Gastroesophageal sphincter (tissue), 3 donors: ENCODE measurements around the gene FNBP1.

ENCODE experiments used
- CTCF ChIP-seq, 4 experiments: fragments of 200-600 bp in 2 of 4; fragments of 450-650 bp in 2 of 4; sonication (generic) in 1 of 4; IDR thresholded peaks; one replicate each; pipeline ENCODE4 v1.5.1; 2017 to 2019; ENCODE audit warnings: antibody characterized with exemption in 4 of 4, mild to moderate bottlenecking in 2 of 4, moderate library complexity in 2 of 4
- POLR2A ChIP-seq, 2 donors: fragments of 450-650 bp; IDR thresholded peaks; one replicate each; pipeline ENCODE4 v1.6.1; 2017; ENCODE audit warnings: antibody characterized with exemption in 2 of 2, mild to moderate bottlenecking in 2 of 2, moderate library complexity in 1 of 2

DNA sequence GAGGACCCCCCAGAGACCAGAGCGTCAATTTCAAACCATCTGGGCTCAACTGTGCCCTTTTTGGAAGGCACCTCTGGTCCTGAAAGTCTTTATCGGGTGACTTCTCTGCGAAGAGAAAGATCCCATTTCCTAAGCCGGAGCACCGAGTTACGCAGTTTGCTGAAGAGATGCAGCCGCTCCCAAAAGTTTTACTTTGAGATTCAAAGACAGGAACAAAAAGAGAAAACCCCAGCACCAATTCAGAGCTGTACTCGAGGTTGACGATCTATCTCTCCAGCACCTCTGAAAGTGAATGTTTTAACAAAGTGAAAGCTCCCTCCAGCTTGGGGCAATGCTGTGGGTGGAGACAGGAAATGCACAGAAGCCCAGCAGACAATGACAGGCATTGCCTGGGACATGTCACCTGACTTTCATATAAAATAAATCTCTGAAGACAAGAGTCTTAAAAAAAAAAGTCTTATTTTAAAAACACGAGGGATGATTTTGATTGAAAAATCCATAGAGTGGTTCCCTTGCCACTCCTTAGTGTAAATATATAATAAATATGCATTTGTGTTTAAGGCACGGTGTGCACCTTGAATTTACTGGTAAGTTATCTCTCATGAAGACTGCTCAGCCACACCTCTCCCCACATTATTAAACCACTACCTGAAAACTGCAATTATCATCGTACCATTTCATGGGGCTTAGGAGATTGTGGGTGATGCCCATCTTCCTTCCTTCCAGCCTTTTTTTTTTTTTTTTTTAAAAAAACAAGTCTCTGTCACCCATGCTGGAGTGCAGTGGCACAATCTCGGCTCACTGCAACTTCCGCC, 79.9 kb downstream of the FNBP1 start:
- TF ChIP-seq POLR2A (IDR thresholded peaks at IDR 0.05) (peak; percentile 11 to 29), CTCF (IDR thresholded peaks at IDR 0.05) (no peak)
